GM12875 (cell line): ENCODE results near the gene RNF112.

Source experiments
- H3K4me3 ChIP-seq: one replicate; pipeline ENCODE4 v1.5.1; 2011; ENCODE audit warnings: low read depth, low read length, control low read depth
- TF ChIP-seq, protein P1 (sequence below): IDR thresholded peaks from 2 replicates; pipeline ENCODE4 v1.5.1; 2011; ENCODE audit warnings: low read depth, mild to moderate bottlenecking, control low read depth, inconsistent platforms, low read length, moderate library complexity, borderline replicate concordance; ENCODE audit not compliant: insufficient read depth

The RNF112 gene

DNA sequence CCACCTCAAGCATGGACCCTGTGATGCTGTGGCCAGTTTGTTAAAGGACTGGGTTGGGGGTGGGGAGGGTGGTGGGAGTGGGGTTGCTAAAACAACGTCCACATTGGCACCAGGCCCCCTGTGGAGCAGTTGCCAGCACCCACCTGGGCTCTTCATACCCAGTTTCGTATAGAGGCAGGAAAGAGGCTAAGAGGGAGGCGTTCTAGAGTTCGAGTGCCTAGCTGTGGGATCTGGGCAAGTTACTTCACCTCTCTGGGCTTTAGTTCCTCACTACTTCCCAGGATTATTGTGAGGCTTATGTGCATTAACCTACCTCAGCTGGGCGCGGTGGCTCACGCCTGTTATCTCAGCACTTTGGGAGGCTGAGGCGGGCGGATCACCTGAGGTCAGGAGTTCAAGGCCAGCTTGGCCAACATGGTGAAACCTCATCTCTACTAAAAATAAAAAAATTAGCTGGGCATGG, 25.5 kb upstream of the RNF112 start:
- H3K4me3 ChIP-seq, result no peak overlapping the region
- TF ChIP-seq, protein P1, sequence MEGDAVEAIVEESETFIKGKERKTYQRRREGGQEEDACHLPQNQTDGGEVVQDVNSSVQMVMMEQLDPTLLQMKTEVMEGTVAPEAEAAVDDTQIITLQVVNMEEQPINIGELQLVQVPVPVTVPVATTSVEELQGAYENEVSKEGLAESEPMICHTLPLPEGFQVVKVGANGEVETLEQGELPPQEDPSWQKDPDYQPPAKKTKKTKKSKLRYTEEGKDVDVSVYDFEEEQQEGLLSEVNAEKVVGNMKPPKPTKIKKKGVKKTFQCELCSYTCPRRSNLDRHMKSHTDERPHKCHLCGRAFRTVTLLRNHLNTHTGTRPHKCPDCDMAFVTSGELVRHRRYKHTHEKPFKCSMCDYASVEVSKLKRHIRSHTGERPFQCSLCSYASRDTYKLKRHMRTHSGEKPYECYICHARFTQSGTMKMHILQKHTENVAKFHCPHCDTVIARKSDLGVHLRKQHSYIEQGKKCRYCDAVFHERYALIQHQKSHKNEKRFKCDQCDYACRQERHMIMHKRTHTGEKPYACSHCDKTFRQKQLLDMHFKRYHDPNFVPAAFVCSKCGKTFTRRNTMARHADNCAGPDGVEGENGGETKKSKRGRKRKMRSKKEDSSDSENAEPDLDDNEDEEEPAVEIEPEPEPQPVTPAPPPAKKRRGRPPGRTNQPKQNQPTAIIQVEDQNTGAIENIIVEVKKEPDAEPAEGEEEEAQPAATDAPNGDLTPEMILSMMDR, result no peak

DNA sequence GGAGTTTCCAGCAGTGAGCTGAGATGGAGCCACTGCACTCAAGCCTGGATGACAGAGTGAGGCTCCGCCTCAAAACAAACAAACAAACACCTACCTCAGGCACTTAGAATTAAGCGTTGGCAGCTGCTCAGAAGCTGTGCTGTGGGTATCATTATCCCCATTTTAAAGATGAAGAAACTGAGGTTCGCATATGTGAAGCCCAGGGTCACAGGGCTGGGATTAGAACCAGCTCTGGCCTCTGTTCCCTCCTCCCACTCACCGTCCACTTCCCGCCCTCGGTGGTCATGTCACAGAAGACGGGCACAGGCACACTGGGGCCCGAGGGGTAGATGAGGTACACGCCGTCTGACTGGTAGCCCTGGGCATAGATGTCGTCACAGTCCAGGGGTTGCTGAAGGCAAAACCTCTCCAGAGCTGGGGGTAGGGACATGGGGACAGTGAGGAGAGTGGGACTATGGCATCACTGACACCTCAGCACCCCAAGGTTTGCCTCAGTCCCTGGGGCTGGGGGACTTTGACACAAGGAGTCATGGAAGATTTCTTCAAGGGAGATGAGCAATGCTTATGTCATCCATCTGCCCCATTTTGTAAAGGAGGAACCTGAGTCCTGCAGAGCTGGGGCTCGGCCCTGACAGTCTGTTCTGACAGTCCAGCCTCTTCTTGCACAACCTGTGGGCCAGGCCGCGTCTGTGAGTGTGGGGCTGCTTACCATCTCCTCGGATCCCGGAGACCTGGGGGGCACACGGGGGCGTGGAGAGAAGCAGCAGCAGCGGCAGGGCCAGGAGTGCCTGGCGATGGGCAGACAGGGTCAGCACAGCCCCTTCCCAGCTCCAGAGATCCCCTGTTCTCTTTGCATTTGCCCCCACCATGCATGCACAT, 24.7 kb upstream of the RNF112 start:
- TF ChIP-seq, protein P1, result no peak
- H3K4me3 ChIP-seq, result no peak overlapping the region

DNA sequence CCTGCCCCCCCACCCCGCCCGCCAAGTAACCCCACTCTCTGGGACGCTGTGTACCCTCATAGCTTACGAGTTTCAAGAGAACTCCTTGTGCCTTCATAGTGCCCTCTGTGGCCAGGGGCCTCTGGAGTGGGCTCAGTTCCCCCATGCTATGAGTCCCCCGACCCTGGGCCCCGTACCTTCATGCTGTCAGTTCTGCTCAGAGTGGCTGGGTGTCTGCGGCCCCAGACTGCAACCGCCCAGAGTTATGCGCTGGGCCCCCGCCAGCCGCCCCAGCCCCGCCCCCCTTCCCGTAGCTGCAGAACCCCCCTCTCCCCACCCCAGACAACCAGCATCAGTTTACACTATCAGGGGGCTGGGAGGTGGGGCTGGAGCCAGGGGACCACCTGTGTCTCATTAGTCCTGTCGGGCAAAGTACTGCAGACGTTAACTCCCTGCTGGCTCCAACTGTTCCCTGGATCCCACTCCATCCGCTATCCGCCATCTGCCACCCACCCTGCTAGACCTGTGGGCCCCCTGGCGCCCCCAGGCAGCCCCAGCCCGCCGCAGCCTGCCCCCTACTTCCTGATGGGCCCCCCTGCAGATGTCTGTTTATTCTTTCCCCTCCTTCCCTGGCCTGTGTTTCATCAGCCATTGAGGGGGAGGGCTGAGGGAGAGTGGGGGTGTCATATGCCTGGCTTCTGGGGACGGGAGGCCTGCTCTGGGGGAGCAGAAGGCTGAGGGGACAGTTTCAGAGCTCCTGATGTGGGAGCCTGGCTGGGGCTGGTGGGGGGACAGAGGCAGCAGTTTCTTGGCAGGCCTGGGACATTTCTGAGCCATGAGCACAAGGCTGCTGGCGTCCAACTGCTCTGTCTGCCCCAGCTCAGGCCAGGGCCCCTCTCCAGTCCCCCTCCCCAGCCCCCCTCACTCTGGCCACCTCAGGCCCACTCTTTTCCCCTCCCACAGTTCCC, 23.8 kb upstream of the RNF112 start, which contains the start of gene MFAP4:
TSS of gene MFAP4 (minus strand) at position 217 of the 947 bp plus-strand sequence. CDS start at position 182, 35 bp downstream.
- TF ChIP-seq, protein P1, result no peak
- H3K4me3 ChIP-seq, result no peak within 1 kb of the TSS

DNA sequence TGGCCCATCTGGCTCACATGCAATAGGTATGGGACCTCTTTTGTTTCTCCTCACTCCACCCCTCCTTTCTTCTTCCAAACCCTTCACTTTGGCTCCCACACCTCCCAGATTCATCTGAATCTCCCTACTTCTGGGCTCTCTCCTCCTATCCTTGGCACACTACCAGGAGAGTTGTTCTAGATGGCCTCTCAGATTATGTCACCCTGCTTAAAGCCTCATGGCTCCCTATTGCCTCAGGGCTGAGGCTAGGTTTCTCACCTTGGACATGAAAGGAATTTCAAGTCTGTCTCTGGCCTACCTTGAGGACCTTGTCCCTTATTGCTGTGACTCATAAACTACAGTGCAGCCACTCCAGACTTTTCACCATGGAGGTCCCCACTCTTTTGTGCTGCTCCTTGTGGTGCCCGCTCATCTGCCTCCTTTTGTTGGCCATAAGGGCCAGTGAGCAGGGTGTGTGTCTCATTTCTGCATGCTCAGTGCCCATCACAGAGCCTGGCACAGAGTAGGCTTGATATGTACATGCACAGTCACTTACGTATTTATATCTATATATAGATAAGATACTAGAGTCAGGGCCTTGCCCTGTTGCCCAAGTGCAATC, 23.0 kb upstream of the RNF112 start:
- no peak overlapping the region for H3K4me3 ChIP-seq
- TF ChIP-seq, protein P1, result no peak

DNA sequence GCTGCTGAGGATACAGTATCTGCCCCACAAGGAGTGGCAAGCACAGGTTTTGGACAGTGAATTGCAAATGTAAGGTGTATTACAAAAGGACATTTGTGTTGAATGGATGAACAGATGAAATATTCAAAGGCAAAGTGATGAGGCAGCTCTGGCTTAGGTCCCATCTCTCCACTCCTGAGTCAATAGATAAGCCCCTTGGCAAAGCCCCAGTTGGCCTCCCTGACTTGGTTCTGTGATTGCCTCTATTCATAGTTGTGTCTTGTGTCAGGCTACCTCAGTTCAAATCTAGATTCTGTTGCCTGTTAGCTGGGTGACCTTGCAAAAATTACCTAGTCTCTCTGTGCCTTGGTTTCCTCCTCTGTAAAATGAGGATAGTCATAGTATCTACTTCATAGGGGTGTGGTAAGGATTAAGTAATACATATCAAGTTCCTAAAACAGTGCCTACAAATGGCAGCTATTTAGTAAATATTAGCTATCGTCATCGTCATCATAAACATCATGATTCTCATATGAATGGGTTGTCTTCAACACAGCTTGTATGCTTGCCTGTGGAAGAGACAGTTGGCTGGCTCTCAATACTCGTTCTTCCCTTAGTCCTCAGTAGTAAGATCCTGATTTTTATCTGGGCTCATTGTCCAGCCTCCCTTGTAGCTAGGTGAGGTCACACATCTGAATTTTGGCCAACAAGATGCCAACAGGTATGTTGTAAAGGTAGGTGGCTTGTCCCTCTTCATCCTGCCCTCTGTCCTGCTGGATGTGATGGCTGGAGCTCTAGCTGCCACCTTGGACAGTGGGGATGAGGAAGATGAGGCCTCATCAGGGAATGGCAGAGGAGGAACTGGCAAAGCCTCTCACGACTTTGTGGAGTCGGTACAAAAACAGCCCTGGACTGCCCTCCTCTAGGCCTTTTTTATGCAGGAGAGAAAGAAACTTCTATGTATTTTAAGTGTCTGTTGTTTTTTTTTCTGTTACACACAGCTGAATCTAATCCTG, 21.9 kb upstream of the RNF112 start:
- H3K4me3 ChIP-seq, result no peak overlapping the region
- TF ChIP-seq, protein P1, result no peak

DNA sequence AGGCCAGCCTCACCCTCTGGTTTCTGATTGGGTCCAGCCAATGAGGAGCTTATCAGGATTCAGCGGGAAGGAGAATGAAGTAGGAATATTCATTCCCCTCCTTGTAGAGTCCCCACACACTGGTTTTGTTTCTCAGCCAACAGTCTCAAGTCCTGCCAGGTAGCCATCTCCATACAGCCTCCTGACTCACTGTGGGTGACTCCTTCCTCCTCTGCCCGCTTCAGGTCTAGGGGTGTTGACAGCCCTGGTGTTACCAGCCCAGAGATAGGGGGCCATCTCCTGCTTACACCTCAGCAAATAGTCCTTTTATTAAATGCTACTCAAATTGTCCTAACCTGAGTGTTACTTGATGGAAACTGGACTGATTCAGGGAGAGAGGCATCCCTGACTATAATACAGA, 20.1 kb upstream of the RNF112 start:
- TF ChIP-seq, protein P1, result no peak
- no peak overlapping the region for H3K4me3 ChIP-seq
